Mesothelial cell of epicardium (in vitro differentiated cells): Measurements from ENCODE around the gene TGFBR3. TPM values are rescaled to one million over a fixed set of nuclear protein-coding genes. Genes with fewer than 3 reads are reported as not detected.

Experiments
- DNase-seq, 2 experiments: peaks; one replicate each; pipeline ENCODE4 v3.0.0; 2021; ENCODE audit warnings: low spot score in 2 of 2; ENCODE audit not compliant: unreplicated experiment in 2 of 2
- H3K27ac Mint-ChIP-seq: 2 replicates; pipeline ENCODE4 v1.8.0; 2021; ENCODE audit warnings: mixed read lengths
- H3K27me3 Mint-ChIP-seq: 2 replicates; pipeline ENCODE4 v1.8.0; 2021; ENCODE audit warnings: low read depth, mixed read lengths
- H3K36me3 Mint-ChIP-seq: 2 replicates; pipeline ENCODE4 v1.8.0; 2021; ENCODE audit warnings: mixed read lengths
- H3K4me1 Mint-ChIP-seq: 2 replicates; pipeline ENCODE4 v1.8.0; 2021; ENCODE audit warnings: mixed read lengths
- H3K4me3 Mint-ChIP-seq: 2 replicates; pipeline ENCODE4 v1.8.0; 2021; ENCODE audit warnings: mild to moderate bottlenecking, moderate library complexity, mixed read lengths
- H3K9me3 Mint-ChIP-seq: 2 replicates; pipeline ENCODE4 v1.8.0; 2021; ENCODE audit warnings: mixed read lengths
- total RNA-seq: library from RNA; stranded (reverse); gene quantifications from 3 replicates; pipeline ENCODE4 v1.2.1, GENCODE V29; 2021
- TF ChIP-seq, protein P1 (sequence below): fragments of 200-600 bp; sonication (generic); IDR thresholded peaks from one replicate; pipeline ENCODE4 v1.5.0; 2021; ENCODE audit warnings: antibody characterized with exemption; ENCODE audit not compliant: unreplicated experiment

The TGFBR3 gene
- total RNA-seq, 1 donor from 2014 or later, result 20.7 TPM

- Mint-ChIP-seq H3K36me3 (no peaks in the 10 kb centered on the region), H3K4me3 (no peak overlapping the region), H3K9me3 (no peaks in the 10 kb centered on the region), H3K4me1 (peaks cover 16% of the 10 kb centered on the region), H3K27me3 (peaks cover 5% of the 10 kb centered on the region), H3K27ac (peak overlapping the region; percentile 60)
- no peak for DNase-seq
- TF ChIP-seq, protein P1, sequence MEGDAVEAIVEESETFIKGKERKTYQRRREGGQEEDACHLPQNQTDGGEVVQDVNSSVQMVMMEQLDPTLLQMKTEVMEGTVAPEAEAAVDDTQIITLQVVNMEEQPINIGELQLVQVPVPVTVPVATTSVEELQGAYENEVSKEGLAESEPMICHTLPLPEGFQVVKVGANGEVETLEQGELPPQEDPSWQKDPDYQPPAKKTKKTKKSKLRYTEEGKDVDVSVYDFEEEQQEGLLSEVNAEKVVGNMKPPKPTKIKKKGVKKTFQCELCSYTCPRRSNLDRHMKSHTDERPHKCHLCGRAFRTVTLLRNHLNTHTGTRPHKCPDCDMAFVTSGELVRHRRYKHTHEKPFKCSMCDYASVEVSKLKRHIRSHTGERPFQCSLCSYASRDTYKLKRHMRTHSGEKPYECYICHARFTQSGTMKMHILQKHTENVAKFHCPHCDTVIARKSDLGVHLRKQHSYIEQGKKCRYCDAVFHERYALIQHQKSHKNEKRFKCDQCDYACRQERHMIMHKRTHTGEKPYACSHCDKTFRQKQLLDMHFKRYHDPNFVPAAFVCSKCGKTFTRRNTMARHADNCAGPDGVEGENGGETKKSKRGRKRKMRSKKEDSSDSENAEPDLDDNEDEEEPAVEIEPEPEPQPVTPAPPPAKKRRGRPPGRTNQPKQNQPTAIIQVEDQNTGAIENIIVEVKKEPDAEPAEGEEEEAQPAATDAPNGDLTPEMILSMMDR, result no peak
Observed at GRCh38 chr1:91864017-91864700, 21.8 kb downstream of the TGFBR3 start.

DNA sequence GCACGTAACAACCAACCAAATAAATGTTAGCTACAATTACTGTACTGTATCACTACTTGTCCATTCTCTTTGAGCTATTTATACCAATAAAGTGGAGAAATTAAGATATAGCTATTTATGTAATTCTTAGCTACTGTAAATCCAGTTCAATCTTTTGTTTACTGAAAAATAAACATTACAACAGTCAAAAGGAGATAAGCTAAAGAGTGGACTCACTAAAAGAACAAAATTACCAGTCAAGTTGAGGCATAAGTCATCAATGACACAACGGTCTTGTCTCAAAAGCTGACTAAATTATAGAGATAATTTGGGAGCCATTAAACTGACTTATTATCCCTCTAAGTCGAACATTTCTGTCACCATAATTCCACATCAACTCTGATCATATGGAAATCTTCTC, 22.5 kb downstream of the TGFBR3 start:
- Mint-ChIP-seq H3K27ac (no peak overlapping the region), H3K4me1 (peaks cover 16% of the 10 kb centered on the region), H3K36me3 (no peaks in the 10 kb centered on the region), H3K27me3 (peaks cover 5% of the 10 kb centered on the region), H3K4me3 (no peak overlapping the region), H3K9me3 (no peaks in the 10 kb centered on the region)
- TF ChIP-seq, protein P1, result no peak
- no peak for DNase-seq

DNA sequence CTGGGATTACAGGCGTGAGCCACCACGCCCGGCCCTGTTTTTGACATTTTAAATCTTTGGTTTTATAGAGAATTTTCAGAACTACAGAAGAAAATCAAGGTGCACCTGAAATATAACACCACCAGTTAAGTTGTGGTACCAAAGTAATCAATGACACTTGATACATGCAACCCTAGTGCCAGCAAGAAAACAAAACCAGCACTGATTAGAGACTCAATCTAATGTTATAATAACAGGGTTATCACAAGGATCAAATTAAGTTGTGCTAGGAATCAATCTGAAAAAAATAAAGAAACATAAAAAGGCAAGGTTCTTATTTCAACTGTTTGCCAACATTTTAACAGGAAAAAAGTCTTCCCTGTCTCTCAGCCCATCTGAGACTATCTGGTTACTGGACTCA, 23.8 kb downstream of the TGFBR3 start:
- Mint-ChIP-seq H3K4me1 (peaks cover 15% of the 10 kb centered on the region), H3K4me3 (no peak overlapping the region)

GRCh38 chr1:91857557-91858239, 28.3 kb downstream of the TGFBR3 start:
- Mint-ChIP-seq H3K9me3 (peaks cover 3% of the 10 kb centered on the region), H3K36me3 (no peaks in the 10 kb centered on the region), H3K4me1 (no peaks in the 10 kb centered on the region)

More for the DNA sequence above, 23.8 kb downstream of the TGFBR3 start:
- no peak for DNase-seq
- no peaks in the 10 kb centered on the region for H3K36me3 Mint-ChIP-seq
- H3K27ac Mint-ChIP-seq, result no peak overlapping the region
- H3K27me3 Mint-ChIP-seq, result peaks cover 5% of the 10 kb centered on the region
- no peaks in the 10 kb centered on the region for H3K9me3 Mint-ChIP-seq
- TF ChIP-seq, protein P1, result no peak

DNA sequence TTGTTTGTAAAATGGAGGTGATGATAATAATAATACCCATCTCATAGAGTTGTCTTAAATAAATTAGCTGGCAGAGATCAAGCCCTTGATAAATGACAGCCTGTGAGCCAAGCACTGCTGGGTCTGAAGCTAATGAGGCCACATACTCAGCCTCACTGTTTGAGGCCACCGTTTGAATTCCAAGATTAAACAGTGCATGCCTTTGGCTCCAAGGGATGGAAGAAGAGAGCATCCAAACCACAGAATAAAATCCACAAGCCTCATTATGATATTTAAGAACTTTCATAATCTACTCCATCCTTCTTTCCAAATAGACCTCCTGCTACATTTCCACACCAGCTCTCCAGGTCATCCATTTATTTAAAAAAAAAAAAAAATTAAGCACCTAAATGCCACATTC, 29.0 kb downstream of the TGFBR3 start:
- TF ChIP-seq, protein P1, result no peak
- Mint-ChIP-seq H3K27me3 (no peaks in the 10 kb centered on the region), H3K27ac (no peak overlapping the region), H3K36me3 (no peaks in the 10 kb centered on the region), H3K4me1 (no peaks in the 10 kb centered on the region), H3K9me3 (peaks cover 3% of the 10 kb centered on the region), H3K4me3 (no peak overlapping the region)
- DNase-seq, result no peak

More at GRCh38 chr1:91857557-91858239, 28.3 kb downstream of the TGFBR3 start:
- DNase-seq, result no peak
- H3K27me3 Mint-ChIP-seq, result no peaks in the 10 kb centered on the region
- TF ChIP-seq, protein P1, result no peak
- H3K27ac Mint-ChIP-seq, result no peak overlapping the region
- no peak overlapping the region for H3K4me3 Mint-ChIP-seq
